T1000 (cell line): ENCODE results near the gene OTUB1.
"Not testable (repeated sequence)": the region's sequence is repeated elsewhere in the genome, so short reads cannot be mapped to it uniquely, and the experiment has no call there.

Experiments used
- DNase-seq: peaks from one replicate; lab custom pipeline; 2025; ENCODE audit warnings: mixed read lengths; lab: John Stamatoyannopoulos, UW

The OTUB1 gene, protein sequence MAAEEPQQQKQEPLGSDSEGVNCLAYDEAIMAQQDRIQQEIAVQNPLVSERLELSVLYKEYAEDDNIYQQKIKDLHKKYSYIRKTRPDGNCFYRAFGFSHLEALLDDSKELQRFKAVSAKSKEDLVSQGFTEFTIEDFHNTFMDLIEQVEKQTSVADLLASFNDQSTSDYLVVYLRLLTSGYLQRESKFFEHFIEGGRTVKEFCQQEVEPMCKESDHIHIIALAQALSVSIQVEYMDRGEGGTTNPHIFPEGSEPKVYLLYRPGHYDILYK

DNA sequence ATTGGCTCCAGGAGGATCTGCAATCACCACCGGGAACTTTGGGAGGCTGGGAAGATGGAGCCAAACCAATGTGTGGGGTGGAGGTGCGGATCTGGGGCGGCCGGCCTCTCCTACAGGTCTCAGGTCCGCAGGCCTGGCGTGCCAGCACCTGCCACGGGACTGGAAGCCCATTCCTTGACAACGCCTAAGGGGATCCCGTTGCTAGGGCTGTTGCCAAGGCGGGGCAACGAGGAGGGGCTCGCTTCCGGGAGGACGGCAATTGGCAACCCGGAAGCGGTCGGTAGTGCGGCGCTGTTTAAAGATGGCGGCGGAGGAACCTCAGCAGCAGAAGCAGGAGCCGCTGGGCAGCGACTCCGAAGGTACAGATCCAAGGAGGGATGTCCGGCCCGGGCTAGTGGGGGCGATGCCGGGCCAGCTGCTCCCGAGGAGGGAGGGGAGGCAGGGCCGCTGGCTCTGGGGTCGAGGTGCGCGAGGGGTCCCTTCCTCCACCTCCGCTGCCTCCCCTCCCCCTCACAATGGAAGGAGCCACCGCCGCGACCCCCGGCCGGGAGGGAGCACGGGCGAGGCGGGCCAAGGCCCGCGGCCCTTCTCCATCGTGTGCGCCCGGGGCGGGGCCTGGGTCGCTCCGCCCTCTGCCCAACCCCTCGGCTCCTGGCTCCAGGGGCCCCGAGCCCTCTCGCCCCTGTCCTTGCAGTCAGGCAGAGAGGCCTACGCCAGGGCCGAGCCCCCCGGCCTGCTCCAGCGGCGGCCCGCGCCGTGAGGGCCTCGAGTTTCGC is at the start of gene OTUB1:
Gene OTUB1, plus strand, starts transcription at position 283 of the 776 bp plus-strand sequence. Its CDS starts 19 bp downstream, at position 302.
- peak; percentile 85 for DNase-seq

DNA sequence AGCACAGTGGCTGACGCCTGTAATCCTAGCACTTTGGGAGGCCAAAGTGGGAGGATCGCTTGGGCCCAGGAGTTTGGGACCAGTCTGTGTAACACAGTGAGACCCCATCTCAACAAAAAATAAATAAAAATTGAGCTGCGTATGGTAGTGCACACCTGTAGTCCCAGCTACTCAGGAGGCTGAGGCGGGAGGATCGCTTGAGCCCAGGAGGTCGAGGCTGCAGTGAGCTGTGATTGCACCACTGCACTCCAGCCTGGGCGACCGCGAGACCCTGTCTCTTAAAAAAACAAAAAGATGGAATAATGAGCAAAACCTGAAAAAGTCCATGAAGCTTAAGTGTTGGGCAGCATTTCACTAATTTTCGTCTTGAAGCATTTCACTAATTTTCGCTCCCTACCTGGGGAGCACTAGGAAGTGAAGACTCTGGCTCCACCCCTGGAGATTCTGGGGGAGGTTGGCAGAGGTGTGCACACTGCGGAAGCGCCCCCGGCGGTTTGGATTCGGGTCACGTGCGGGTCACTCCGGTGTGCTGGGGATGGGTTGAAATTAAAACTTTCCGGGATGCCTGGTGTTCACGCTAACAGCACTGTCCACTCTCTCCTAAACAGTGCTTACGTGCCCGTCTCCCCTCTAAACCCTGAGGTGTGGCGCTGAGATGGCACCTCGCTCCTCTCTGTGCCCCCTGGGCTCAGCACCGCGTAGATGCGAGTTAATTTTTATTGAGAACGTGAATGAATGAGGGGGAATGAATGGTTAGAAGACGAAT is 48.3 kb upstream of the OTUB1 start:
- no peak for DNase-seq

DNA sequence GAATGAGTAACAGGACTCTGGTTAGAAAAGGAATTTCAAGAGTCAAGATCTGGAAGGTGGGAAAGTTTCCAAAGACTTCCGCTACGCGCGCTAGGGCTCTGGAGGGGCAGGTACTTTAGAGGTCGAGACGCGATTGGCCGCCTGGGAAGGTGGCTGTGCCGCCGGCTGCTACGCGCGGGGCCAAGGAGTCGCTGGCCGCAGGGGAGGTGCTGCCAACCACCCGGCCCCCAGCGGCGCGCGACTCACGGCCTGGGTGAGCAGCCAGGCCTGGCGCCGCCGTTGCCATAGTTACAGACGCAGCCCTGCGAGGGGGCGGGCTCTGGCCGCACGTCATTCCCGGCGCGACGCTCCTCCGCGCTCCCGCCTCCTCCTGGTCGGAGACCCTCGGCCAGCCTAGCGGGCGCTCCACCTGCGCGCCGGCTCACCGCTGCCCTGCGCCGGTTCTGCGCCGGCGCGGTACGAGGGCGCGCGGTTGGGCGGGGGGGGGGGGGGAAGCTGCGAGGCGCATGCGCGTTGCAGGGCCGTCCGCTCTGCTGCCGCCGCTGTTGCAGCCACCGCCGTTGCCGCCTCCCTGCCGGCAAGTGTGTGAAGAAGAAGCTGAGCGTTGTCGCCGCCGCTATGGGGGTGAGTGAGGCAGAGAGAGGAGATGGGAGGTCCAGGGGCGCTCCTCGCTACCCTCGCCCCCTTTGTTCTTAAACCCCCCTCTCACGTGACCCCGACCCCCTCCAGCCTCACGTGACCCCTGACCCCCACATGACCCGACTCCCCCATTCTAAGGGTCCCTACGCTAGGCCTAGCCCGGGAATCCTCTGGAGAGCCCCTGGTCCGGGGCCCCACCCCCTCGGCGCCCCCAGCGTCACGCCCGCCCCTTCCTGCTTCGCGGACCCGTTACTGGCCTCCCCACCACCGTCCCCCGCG is 47.5 kb upstream of the OTUB1 start, which contains the start of gene NAA40:
Gene NAA40, plus strand, starts transcription at position 524 of the 918 bp plus-strand sequence. Its CDS starts 95 bp downstream, at position 619.
- DNase-seq, result peak; percentile 96

DNA sequence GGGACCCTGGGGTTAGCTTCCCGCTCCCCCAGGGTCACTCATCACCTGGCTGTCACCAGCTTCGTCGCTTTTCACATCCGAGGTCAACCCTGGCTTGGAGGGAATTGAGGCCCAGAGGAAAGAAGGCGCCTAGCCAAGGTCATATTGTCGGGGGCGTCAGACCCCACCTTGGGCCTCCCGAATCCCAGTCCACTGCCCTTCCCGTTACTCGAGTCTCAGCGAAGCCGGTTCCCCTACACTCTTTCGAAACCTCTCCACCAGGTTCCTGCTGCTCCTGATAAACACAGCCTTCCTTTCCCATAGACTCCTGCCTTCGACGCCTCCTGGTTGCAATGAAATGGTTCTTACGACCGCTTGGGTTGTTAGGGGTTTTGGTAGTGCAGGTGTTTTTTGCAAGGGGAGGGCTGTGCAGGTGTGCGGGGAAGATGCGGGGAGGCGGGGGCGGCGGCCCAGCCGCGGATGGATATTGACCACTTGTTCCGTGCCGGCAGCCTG is 46.8 kb upstream of the OTUB1 start:
- no peak for DNase-seq

DNA sequence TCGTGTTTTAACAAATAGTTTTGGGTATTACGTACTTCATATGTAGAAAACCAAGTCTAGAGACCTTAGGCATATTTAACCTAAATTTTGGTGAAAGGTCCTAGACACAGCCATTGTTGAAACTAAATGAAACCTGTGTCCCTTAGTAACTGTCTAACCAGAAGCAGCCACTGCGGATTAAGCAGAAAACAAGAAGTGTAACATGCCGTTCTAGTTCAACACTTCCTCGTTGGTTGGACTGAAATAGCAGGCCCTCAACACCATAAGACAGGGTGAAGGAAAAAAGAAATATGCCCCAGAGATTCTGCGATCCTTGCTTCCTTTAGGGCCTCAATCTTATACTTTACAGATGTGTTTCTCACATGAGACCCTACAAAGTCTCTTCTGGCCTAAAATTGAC is 45.5 kb upstream of the OTUB1 start:
- DNase-seq, result no peak

DNA sequence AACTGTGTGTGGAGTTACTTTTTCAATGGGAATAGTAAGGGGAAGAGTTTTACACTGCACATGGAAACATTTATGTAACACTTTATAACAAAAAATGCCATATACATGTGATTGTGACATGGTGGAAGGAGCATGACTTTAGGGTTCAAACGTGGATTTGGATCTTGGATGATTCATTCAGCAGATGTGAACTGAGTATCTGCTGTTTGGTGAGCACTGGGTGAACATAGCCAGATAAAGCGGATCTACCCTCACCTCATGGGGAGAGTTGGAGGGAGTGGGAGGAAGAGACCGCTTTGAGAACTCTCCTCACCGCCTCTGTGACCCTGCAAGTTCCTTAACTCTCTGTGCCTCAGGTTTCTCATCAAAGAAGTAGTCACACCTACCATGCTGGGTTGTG is 44.3 kb upstream of the OTUB1 start:
- no peak for DNase-seq

DNA sequence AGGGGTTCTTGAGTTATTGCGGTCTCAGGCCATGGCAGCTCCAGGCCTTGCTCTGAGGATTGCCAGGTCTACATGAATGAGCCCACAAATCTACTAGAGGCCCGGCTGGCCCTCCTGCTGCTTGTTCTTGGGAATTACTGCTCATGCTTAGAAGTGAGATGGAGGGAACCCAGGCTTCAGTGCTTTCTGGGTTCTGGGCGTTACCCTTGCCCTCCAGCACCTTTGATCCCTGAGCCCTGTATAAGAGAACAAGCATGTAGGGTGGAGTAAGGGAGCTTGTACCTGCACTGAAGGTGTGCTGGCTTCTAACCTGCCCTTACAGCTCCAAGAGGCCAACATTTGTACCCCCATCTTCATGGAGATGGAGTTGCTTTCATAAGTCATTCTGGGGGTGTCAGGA is 43.4 kb upstream of the OTUB1 start:
- DNase-seq, result no peak

DNA sequence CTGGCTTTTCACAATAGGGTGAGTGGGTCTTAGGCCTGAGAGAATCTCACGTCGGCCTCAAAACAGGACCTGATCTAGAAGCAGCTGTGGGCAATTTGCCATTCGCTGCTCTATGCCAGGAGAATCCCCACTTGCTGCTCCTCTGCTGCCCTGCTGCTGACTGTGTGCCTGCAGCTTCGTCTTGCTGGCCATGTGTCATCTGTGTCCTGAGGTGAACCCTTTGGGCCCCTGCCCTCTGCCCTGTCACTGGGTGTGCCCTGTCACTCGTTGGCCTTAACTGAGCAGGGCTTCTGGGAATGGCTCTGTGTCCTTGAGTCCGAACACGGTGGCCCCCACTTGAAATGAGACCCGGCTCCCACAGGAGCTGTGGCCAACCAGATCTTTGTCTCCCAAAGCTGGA is 41.3 kb upstream of the OTUB1 start:
- DNase-seq, result no peak

DNA sequence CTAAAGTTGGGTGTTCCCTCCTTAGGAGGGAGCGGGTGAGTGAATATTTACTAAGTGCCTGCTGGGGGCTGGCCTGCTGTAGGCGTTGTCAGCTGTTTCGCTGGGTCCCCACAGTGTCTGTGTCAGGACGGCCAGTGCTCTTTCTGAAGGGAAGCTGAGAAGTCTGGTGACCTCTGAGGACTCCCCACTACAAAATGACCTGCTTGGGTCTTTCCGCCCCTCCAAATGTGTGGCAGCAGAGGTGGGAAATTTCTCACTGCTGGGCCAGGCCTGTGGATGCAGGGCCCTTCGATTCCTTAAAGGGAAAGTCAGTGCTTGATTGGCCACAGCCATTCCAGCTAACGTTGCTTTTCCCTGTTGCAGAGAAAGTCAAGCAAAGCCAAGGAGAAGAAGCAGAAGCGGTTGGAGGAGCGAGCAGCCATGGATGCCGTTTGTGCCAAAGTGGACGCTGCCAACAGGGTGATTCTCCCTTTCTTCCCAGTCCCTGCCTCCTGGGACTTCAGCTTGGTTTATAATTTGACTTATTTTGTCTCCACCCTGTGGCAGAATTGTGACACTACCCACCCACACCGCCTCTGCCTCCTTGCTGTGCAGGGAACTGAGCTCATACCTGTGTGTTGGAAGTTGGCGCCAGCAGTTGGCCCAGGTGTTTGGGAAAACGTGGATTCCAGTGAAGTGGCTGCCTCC is 40.6 kb upstream of the OTUB1 start:
- DNase-seq, result peak; percentile 25

DNA sequence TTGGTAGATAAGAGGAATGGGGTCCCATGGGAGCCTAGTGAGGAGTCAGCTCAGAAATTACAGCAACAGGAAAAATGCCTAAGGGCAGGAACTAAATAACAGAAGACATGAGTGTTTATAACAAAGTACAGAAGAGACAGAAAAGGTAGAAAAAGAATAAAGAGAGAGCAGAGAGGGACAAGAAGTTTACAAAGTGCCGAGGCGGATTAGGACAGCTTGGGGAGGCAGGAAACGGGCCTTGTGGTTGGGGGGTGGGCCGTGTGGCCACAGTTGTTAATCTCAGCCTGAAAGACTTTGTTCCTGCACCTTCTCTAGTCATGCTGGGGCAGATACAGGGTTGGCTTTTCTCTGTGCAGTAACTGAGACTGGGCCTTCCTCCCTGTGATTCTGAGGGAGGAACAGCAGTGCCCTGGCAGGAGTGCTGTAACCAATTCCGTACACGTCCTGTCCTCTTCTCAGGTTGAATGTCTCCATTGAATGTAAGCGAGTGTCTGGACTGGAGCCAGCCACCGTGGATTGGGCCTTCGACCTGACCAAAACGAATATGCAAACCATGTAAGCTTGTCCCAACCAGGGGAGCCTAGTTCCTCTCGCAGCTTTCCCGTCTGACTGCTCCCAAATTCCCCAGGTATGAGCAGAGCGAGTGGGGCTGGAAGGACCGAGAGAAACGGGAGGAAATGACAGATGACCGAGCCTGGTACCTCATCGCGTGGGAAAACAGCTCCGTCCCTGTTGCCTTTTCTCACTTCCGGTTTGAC is 34.3 kb upstream of the OTUB1 start:
- no peak for DNase-seq

DNA sequence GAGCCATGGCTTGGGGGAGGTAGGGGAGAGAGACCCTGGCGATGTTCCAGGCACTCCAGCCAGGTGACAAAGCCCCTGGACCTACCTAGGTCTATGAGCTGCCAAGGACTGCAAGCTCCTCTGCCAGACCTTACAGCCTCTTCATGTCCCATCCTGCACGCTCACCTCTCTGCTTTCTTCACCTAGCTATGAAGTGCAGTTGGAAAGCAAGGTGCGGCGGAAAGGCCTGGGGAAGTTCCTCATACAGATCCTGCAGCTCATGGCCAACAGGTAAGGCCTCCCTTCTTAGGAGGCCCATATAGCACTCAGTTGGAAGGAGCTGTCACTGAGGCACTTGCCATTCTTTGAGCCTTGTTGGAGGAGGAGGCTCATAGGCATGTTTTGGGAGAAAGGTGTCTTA is 33.7 kb upstream of the OTUB1 start:
- no peak for DNase-seq

DNA sequence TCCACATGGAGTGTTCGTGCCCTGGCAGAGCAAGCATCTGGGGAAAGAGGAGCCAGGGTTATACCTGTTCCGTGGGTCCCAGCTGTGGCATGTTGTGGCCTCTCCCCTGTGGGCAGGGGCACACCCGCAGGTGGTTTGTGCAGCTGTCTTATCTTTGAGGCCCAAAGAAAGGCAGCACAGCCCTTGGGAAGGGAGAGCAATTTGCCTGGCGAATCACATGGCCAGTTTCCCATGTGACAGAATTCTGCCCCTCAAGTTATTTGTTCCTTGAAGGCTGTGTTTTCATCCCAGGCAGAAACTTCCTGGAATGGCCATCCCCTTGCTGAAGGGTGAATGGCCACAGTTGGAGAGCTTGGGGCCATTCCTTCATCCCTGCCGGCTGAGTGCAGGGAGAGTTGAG is 28.2 kb upstream of the OTUB1 start:
- no peak for DNase-seq

DNA sequence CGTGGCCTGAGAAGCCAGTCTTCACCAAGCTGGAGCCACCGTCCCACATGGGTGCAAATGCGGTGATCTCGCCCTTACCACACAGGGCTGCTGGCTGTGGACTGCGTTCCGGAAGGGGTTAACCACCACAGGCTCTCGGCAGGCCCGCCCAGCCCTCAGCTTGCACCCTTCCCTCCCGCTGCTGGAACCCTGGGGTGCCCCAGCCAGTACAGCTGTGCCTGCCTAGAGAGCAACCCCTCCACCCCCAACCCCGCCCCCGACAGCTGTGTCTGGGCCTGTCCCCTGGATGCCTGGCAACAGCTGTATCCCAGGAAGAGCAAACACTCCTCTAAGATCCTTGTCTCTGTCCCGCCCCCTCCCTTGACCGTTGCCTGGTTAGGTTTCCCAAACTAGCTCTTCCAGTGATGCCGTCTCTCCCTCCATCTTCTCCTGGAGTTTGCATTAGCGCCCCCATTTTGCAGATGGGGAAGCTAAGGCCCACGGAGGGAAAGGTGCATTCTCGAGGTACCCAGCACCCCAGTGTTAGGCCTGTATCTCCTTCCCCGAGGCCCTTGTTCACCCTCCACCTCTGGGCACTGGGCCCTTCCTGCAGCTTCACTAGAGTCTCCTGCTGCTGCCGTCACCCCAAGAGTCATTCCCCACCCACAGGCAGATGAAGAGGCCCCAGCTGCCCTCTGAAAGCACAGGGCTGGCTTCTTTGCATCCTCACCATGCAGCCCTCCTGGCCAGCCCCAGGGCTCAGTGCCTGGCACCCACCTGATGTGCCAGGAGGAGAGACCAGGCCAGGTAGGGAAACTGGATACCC is 24.4 kb upstream of the OTUB1 start:
- DNase-seq, result no peak

DNA sequence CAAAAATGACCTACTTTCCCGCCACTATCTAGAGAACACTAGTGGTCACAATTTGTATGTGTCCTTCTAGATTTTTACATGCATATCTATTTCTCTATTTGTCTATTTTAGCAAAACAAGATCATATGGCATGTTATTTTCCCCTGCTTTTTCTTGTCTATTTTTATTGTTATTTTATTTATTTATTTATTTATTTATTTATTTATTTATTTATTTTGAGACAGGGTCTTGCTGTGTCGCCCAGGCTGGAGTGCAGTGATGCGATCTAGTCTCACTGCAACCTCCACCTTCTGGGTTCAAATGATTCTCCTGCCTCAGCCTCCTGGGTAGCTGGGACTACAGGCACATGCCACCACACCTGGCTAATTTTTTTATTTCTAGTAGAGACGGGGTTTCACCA is 22.3 kb upstream of the OTUB1 start:
- not testable (repeated sequence) for DNase-seq

DNA sequence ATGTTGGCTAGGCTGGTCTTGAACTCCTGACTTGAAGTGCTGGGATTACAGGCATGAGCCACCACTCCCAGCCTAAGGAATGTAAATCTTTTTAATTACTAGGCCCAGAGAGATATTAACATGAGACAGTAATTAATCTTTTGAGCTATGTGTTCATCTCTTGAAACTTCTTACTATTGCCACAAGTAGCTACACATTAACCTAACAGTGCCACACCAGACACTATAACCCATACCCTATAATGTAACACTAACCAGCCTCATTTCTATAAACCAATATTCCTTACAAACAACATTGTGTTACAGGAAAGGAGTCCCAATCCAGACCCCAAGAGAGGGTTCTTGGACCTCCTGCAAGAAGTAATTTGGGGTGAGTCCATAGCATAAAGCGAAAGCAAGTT is 19.8 kb upstream of the OTUB1 start:
- no peak for DNase-seq

DNA sequence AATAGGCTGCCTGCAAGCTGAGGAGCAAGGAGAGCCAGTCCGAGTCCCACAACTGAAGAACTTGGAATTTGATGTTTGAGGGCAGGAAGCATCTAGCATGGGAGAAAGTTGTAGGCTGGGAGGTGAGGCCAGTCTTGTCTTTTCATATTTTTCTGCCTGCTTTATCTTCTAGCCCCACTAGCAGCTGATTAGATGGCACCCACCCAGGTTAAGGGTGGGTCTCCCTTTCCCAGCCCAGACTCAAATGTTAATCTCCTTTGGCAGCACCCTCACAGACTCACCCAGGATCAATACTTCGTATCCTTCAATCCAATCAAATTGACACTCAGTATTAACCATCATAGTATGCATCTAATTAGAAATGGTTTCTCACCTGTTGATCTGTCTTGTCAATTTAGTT is 16.8 kb upstream of the OTUB1 start:
- no peak for DNase-seq

DNA sequence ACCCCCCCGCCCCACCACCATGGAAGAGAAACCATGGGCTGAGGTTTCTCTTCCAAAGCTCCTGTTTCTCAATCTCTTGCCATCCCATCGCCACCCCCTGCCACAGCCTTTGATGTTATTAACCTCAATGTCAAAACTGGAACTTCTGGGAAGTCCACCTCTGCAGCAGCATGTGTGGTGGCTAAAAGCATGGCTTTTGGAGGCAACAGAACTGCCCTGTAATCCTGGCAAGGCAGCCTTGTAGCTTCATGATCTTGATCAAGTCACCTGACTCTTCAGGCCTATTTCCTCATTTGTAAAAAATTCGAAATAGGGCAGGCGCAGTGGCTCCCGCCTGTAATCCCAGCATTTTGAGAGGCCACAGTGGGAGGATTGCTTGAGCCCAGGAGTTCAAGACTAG is 15.3 kb upstream of the OTUB1 start:
- DNase-seq, result no peak

DNA sequence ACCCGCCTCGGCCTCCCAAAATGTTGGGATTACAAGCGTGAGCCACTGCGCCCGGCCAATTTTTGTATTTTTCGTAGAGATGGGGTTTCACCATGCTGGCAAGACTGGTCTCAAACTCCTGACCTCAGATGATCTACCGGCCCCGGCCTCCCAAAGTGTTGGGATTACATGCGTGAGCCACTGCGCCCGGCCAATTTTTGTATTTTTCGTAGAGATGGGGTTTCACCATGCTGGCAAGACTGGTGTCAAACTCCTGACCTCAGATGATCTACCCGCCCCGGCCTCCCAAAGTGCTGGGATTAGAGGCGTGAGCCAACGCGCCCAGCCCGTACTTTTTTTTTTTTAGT is 12.4 kb upstream of the OTUB1 start:
- not testable (repeated sequence) for DNase-seq
